ENCODE measurements around the gene PLIN5.

PLIN5 gene

GRCh38 chr19:4477034-4477801, 57.8 kb downstream of the PLIN5 start:
- DNase-seq = no peak

GRCh38 chr19:4474514-4475022, 60.5 kb downstream of the PLIN5 start:
- DNase-seq = no peak

- no peak for DNase-seq
Measured at GRCh38 chr19:4473763-4474513, 61.1 kb downstream of the PLIN5 start.

GRCh38 chr19:4473011-4473762, 61.8 kb downstream of the PLIN5 start:
- DNase-seq = no peak
